Measurements from ENCODE around the gene GALNT3.

GRCh38 chr2:165757906-165758675, 36.0 kb downstream of the GALNT3 start:
- TF ChIP-seq EP300 (IDR thresholded peaks at IDR 0.05; ENCODE audit: low read depth) (no peak), POLR2A (IDR thresholded peaks at IDR 0.05) (no peak), POLR2AphosphoS5 (IDR thresholded peaks at IDR 0.05) (no peak)
- TF ChIP-seq, protein P1, sequence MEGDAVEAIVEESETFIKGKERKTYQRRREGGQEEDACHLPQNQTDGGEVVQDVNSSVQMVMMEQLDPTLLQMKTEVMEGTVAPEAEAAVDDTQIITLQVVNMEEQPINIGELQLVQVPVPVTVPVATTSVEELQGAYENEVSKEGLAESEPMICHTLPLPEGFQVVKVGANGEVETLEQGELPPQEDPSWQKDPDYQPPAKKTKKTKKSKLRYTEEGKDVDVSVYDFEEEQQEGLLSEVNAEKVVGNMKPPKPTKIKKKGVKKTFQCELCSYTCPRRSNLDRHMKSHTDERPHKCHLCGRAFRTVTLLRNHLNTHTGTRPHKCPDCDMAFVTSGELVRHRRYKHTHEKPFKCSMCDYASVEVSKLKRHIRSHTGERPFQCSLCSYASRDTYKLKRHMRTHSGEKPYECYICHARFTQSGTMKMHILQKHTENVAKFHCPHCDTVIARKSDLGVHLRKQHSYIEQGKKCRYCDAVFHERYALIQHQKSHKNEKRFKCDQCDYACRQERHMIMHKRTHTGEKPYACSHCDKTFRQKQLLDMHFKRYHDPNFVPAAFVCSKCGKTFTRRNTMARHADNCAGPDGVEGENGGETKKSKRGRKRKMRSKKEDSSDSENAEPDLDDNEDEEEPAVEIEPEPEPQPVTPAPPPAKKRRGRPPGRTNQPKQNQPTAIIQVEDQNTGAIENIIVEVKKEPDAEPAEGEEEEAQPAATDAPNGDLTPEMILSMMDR (IDR thresholded peaks at IDR 0.05) = no peak
